DLD1 (cell line): ENCODE measurements around the gene NFE2.

ENCODE experiments used
- in situ Hi-C: cut with HindIII; loops from 2 replicates; pipeline ENCODE4 v1.10.0; 2017; ENCODE audit warnings: low sequenced_read_pairs

Gene NFE2

DNA sequence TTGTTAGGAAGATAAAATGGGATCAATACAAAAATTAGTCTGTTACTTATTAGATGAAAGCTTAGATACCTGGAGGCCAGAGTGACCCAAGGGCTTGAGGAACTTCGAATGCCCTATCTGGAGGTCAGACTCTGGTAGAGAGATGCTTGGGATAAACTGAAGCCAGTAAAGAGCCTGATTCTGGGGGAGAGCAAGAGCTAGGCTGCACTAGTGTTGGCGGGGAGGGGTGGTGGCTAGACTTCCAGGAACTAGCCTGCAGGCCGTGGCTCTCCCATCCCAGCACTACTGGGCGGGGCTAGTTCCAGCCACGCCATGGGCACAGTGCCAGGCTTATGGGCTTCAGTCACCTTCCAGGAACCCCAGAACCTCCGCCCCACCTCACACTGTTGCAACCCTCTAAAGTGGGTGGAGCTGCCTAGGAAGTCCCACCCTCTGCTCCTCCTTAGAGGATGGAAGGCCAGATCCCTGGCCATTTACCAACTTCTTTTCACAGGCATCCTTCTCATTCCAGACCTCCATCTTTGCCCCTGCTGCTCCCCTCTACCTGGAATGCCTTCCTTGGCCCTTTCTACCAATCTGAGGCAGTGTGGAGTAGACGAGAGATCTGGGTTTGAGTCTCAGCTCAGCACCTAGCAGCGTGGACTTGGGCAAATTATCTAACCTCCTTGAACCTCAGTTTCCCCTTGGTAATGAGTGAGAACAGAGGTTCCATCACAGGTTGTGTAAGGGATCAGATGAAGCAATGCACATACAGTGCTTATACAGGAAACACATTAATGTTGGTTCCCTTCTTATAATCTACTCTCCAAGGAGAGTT lies 6.3 kb upstream of the NFE2 start:
- in situ Hi-C loops, result no loop called here

DNA sequence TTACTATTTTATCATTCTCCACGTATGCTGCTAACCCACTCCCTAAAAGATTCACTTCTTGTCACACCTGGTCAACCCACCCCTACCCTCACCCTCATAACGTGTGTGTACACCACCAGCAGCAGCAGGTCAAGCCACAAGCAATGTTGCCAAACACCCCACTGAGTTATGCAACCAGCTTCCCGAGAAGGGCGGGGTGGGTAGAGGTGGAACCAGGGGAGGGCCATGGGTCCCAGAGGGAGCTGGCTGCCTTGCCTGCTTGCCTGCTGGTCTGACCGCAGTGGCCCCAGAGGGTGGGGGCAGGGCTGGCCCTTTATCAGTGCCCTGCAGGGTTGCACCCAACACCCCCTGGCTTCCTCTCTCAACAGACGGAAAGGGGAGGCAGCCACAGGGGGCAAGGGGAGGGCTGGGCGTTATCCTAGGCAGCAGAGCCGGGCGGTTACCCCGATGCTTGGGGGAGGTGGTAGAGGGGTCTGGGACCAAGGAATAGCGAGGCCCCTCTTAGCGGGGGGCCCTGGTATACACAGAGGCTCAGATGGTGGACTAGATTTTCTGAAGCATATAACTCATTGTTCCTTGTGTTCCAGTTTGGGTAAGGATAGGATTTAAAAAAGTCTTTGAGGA lies 3.5 kb upstream of the NFE2 start:
- in situ Hi-C loops, result no loop called here

DNA sequence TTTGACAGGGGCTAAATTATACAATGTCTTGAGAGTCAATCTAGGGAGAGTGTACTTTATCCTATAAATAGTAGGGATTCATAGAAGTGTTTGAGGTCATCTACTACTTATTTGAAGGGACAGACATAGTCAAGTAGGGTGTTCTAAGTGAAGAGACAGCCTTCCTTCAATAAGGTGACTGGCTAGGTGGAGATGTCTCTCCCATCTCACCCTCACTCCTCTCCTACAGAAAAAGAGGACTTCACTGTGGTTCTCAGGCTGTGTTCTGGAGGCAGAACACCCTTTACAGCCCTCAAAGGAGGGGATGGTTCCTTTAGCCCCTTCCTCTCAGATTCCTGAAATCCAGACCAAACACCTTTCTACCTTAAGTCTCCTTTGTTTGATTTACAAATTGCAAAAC lies 2.8 kb upstream of the NFE2 start:
- in situ Hi-C loops, result no loop called here

DNA sequence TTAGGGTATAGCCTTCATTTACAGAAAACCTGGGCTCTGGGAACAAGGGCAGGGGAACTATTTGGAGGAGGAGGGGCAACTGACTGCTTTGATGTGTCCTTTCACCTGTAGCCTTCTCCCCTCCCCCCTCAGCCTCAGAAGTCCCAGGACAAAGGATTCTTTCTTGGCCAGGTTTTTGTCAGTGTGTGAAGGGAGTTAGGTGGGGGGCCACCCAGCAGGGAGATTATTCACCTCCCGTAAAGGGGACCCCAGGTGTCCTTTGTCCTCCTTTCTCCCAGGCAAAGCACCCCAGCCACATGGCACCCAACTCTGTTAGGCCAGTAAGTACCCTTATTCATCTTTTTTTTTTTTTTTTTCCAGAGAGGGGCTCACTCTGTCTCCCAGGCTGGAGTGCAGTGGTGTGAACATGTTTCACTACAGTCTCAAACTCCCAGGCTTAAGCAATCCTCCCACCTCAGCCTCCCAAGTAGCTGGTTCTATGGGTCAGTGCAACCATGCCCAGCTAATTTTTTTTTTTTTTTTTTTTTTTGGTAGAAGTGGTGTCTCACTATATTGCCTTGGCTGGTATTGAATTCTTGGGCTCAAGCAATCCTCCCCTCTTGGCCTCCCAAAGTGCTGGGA lies 723 bp upstream of the NFE2 start:
- in situ Hi-C loops, result no loop called here

DNA sequence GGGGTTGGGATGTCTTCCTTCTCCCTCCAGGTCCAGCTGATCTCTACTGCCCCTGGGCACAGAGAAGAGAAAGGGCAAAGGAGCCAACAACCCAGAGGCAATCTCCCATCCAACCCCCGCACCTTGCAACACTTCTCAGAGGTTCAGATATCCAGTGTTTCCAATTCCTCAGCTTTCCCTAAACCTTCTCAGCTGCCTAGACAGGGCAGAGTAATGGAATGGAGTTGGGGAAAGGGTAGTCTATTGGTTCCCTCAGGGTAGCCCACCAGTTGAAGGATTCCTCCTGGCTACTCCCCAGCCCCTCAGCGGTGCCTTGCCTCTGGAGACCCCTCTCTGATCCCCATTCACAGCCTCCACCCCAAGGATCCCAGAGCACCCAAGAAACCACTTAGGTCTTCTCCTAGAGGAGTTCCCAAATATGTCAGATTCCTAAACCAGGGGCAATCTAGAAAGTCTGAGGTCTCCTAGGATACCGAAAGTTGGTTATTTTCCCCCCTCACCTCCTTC lies 537 bp downstream of the NFE2 start:
- in situ Hi-C loops, result no loop called here

DNA sequence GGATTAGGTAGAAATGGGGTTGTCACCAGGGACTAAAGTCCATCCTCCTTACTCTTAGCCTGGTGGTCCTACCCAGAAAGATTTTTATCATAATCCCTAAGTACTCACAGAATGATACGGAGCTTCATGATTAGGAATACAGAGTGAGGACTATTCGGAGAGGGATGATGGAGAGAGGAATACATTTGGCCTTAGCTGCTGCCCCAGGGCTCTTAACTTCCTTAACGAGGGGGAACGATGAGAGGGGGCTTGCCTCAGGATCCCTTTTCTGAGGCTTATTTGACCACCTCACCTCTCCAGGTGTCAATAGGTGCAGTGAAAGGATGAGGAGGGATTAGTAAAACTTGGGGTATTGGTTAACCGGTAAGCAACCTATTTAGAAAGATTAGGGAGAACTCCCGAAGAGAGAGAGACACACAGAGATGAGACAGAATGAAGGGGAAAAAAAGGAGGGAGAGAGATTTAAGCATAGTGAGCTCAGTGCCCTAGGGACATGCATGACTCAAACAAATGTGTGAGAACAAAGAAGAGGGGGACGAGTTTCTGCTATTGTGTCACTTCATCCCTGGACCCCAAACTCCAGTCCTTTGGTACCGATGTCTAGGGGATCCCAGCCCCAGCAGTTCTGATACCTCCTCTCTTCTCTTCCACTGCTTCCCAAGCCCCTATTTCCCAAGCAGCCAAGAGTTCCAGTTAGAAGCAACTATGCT lies 1.1 kb downstream of the NFE2 start:
- in situ Hi-C loops, result no loop called here

DNA sequence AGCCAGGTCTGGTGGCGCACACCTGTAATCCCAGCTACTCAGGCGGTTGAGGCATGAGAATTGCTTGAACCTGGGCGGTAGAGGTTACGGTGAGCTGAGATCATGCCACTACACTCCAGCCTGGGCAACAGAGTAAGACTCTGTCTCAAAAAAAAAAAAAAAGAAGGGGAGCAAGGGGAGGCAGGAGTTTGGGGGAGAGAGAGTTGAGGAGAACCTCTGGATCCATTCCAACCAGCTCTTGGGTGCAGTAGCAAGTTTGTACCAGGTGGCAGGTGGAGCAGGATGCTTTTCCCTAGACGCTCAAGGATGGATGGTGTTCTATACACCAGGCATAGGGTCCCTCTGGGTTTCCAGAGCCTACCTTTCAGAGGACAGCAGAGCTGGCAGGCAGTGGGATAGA lies 1.9 kb downstream of the NFE2 start:
- in situ Hi-C loops, result no loop called here

DNA sequence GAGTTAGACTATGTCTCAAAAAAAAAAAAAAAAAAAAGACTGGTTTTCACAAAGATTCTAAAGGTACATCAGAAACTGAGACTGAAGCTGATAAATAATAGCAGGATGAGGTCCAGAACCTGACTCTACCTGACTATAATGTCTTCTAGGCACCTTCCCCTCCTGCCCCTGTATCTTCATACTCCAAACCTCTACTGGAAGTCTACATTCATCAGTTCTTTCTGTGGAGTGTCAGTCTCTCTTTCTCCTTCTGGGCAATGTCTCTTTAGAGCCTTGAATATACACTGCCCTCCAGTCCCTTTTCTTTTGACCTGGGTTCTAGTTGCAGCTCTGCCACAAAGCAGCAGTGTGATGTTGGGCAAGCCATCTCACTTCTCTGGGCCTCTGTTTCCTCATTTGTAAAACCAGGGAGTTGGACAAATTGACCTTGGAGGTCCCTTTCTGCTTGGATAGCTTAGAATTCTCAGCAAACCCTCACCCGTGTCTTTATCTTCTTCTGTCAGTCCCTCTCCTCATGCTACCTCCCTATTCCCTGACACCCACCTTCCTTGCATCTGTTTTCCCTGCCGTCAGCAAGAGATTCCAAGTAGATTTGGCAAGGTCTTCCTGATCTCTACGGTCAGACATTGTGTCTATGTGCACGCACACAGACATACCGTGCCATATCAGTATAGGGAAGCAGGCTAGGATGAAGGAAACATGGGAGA lies 4.3 kb downstream of the NFE2 start:
- in situ Hi-C loops, result no loop called here

DNA sequence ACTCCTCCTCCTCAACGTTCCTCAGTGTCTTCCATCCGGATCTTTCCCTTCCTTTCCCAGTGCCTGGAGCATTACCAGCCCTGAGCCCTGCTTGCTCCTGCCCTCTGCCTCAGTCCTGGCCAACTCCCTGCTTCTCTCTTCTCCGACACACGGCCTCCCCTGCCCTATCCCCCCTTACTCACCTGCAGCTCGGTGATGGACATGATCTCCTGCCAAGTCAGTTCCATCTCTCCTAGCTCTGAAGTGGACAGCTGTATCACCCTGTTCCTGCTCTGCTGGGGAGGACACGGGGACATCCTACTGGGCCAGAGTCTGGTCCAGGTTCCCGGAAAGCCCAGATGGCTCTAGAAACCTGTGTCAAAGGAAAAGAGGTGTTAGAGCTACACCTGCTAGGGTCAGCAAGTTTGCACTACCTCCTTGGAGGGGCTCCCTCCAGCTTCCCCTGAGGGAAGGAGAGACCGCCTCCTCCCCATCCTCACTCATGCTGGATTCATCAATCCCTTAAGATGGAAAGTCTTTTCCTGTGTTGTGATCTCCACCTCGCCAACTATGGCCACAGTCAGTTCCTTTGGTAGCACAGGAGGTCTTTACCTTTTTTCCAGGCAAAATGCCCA lies 5.8 kb downstream of the NFE2 start:
- in situ Hi-C loops, result no loop called here

DNA sequence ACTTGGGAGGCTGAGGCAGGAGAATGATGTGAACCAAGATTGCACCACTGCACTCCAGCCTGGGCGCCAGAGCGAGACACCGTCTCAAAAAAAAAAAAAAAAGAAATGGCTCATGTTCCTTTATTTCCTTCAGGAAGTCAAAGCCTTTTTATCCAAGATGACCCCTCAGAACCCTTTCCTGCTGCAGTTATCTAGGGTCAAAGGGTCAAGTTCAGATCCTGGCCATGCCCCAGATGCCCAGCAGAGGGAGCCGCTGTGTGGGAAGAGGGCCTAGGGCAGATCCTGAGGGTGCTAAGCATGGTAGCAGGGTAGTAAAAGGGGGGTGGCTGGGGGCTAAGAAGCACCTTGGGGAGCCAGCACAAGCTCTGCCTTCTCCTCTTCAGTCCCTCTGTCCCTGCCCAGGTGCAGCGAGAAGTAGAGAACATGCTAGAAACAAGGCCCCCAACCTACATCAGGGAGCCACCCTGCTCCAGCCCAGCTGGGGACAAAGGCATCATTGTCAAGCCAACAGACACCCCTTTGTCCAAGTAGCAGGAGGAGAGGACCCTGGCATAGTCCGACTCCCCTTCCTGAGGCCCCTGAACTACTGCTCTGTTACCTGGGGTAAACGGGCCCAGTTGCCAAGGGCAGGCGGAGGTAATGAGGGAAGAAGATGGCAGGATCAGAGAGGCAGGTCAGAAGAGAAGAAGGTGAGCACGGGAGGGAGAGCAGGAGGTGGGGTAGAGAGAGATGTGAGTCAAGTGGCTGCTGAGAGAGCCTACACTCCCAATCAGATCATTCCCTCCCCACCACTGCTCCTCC lies 6.5 kb downstream of the NFE2 start:
- in situ Hi-C loops, result no loop called here

DNA sequence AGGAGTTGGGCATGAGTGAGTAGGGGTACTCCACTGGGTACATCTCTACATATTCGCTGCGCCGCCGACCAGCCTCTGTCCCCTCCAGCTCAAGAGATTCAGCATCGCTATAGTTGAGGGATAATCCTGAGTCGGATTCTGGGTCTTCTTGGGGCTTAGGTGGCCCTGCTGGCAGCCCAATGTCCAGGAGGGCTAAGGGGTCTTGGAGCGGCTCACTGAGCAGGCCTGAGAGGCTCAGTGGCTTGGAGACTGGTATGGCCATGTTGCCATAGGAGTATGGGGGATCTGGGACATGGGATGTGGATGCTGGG lies 7.9 kb downstream of the NFE2 start:
- in situ Hi-C loops, result no loop called here

DNA sequence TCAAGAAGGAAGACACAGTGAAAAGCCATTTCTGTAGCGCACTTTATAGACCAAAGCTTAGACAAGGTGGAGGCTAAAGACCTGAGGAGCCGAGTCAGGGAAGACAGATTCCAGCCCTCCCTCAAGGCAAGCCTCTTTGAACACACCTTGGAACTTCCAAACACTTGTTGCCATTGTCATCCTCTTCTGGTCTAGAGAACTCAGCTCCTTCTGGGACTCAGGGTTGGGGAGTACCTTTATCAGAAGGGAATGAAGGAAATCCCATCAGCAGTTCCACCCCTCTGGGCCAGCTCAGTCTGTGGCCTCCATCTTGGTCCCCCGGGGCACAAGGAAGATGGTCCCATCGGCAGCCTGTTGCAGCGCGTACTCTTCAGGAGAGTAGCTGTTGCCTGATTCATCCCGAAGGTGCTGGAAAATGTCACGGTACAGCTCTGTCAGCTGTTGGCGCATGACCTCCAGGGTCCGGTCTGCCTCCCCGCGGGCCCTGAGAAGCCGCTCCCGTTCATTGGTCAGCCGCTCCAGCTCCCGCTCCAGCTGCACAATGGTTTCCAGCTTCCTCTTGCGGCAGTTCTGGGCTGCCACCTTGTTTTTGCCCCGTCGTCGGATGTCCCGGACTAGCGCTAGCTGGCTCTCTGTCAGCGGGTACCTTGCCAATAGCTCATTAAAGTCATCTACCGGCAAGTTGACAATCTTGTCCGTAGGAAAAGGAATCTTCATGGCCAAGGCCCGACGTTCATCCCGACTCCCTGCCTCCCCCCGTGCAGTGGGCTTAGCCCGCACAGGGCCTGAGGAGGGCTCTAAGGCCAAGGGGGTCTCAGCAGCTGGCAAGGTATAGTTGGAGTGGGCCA lies 8.5 kb downstream of the NFE2 start:
- in situ Hi-C loops, result no loop called here

DNA sequence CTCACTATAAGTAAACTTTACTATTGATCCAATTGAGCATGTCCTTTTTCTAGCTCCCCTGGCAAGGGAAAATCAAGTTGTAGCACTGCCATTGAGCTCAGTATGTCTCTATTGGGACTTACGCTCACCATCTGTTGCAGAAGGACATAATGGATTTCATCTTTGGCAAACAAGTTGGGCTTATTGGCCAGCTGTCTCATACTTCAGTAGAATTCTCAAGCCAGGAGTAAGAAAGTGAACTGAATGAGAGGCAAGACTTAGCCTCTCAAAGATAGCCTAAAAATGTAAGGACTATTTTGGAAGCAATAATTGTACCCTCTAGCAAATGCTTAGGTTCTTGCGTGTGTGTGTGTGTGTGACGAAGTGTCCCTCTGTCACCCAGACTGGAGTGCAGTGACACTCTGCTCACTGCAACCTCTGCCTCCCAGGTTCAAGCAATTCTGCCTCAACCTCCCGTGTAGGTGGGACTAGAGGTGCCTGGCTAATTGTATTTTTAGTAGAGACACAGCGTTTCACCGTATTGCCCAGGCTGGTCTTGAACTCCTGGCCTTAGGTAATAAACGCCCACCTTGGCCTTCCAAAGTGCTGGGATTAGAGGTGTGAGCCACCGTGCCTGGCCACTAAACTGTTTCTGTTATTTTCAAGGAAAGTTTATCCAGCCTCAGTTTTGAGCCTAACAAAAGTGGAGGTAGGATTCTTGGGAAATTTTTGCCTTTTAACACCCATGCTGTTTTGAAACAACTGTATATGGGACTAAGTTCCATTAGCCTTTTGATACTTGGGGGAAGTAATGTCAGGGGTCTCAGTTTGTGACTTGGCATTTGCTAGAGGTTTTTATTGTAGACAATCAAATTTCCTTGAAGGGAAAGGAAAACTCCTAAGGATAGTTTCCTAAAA lies 13.3 kb downstream of the NFE2 start:
- in situ Hi-C loops, result no loop called here

DNA sequence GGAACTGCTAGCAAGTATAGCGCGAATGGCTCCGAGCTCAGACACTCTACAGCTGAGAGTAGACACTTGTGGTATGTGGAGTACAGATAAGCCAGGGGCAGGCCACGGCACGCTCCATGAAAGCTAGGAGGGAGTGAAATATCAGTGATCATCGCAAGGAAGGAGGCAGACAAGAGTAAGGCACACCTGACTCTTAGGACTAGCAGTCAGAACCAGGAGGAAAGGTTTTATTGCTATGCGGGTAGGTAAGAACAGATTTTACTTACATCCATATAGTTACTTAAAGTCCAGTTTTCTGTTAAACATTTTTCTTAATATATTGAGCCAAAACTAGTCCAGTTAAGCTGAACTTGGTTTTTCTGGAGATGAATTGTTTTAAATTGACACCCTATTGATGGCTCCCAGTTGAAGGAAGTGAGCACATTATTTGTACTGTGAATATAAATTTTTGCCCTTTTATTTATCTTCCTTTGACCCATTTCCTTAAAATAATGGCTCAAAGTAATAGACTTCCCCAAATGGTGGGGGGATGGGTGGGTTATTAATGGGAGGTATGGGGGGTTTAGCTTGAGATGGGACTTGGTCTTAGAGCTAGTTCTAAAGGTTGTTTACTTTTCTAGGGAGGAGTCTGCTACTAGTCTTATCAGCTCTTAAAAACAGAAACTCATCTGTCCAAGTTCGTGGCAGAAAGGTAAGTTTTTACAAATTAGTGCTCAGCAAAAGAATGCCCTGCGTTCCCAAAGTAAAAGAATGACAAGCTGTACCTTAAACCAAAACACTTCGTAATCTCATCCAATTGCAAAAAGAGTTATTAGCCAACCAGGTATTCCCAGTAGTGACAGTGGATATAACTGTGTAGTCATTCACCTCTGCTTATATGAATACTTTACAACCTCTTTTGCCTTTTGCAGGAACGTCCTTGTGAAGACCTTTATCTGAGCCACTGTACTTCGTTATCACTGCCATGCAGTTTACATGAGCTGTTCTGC lies 14.5 kb downstream of the NFE2 start:
- in situ Hi-C loops, result no loop called here

DNA sequence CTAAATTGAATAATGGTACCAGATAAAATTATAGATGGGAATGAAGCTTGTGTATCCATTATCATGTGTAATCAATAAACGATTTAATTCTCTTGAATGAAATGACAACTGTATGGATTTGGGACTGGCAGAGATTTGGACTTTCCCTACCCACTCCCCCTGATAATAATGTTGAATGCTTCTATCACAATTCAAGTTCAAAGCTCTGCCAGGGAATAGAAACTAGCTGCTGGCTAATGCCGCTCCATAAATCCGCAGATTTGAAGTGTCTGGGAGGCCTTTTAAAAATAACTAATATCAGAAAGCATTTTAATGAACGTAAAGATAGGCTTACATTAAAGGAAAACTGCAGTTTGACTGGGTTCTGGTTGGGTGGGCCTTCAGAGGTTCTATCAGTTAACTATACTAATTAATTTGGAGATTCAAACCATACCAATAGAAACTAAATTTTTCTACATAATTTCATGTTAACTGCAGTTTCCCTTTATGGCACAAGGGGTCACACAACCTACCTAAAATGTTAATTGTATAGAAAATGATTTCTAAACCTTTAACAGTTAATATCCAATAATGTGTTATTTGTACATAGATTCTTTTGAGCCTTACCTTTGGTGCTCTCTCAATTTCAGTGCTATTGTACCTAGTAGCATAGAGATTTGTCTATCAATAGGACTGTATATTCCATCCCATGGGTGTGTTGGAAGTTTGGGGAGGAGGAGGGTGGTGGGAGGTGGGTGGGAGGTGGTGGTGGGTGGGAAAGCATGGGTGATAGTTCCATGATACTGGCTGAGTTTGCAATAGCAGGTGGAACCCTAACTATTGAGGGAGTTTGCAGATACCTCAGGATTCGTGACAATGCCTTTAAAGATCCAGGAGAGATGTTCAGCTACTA lies 15.4 kb downstream of the NFE2 start:
- in situ Hi-C loops, result no loop called here
